Measurements from ENCODE around the gene METTL21A. TPM values are rescaled to one million over a fixed set of nuclear protein-coding genes. Genes with fewer than 3 reads are reported as not detected.

Gene METTL21A
- total and polyA plus RNA-seq, 2 experiments from 2014 or later: 86.0 to 118 TPM

GRCh38 chr2:207614824-207615223 lies 10.4 kb downstream of the METTL21A start (continued):
- TF ChIP-seq ZNF462 (CRISPR knock-in tag; IDR thresholded peaks at IDR 0.05) (no peak), CREB1 (CRISPR knock-in tag; IDR thresholded peaks at IDR 0.05; ENCODE audit: low read depth) (no peak), NANOG (IDR thresholded peaks at IDR 0.05; ENCODE audit: borderline replicate concordance) (no peak), ETS1 (IDR thresholded peaks at IDR 0.05) (no peak)
- TF ChIP-seq, protein P1, sequence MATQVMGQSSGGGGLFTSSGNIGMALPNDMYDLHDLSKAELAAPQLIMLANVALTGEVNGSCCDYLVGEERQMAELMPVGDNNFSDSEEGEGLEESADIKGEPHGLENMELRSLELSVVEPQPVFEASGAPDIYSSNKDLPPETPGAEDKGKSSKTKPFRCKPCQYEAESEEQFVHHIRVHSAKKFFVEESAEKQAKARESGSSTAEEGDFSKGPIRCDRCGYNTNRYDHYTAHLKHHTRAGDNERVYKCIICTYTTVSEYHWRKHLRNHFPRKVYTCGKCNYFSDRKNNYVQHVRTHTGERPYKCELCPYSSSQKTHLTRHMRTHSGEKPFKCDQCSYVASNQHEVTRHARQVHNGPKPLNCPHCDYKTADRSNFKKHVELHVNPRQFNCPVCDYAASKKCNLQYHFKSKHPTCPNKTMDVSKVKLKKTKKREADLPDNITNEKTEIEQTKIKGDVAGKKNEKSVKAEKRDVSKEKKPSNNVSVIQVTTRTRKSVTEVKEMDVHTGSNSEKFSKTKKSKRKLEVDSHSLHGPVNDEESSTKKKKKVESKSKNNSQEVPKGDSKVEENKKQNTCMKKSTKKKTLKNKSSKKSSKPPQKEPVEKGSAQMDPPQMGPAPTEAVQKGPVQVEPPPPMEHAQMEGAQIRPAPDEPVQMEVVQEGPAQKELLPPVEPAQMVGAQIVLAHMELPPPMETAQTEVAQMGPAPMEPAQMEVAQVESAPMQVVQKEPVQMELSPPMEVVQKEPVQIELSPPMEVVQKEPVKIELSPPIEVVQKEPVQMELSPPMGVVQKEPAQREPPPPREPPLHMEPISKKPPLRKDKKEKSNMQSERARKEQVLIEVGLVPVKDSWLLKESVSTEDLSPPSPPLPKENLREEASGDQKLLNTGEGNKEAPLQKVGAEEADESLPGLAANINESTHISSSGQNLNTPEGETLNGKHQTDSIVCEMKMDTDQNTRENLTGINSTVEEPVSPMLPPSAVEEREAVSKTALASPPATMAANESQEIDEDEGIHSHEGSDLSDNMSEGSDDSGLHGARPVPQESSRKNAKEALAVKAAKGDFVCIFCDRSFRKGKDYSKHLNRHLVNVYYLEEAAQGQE (IDR thresholded peaks at IDR 0.05; ENCODE audit: unreplicated experiment): no peak
